ENCODE data around the gene UNK. TPM values are rescaled to one million over a fixed set of nuclear protein-coding genes. Genes with fewer than 3 reads are reported as not detected.

The UNK gene
- total RNA-seq, 1 experiment from 2014 or later: 16.0 TPM

DNA sequence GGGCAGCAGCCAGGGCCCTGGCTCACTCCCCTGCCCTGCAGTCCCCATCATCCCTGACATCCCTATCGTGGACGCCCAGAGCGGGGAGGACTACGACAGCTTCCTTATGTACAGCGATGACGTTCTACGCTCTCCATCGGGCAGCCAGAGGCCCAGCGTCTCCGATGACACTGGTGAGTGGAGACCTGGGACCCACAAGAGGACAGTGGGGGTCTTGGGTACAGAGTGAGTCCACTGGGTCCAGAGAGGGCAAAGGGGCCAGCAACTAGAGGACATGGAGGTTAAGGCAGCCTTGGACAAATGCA is 32.2 kb upstream of the UNK start:
- Mint-ChIP-seq H3K4me1 (ENCODE audit: insufficient read depth, unreplicated experiment) (peaks cover 11% of the 10 kb centered on the region), H3K27me3 (ENCODE audit: insufficient read depth, unreplicated experiment) (no peaks in the 10 kb centered on the region), H3K36me3 (ENCODE audit: insufficient read depth, unreplicated experiment) (peaks cover 95% of the 10 kb centered on the region), H3K27ac (ENCODE audit: low read depth, unreplicated experiment) (peak overlapping the region; percentile 59), H3K4me3 (ENCODE audit: unreplicated experiment) (no peak overlapping the region), H3K9me3 (ENCODE audit: unreplicated experiment) (no peaks in the 10 kb centered on the region)
- no TSS peak for BruUV-seq (replicated peaks)
- ChIA-PET POLR2A (interaction anchor here (1.1 to 2.0 kb wide), 5 partner anchors 10 to 77 kb away, joined by 3 to 8 read pairs (median 4); no protein-coding TSS in a partner anchor), CTCF (interaction anchor here (0.6 to 0.9 kb wide), 2 partner anchors 76 to 119 kb away, joined by 3 read pairs; partner anchors contain the start of gene SMIM5)
- no peak for DNase-seq (ENCODE audit: unreplicated experiment)
- TF ChIP-seq, protein P1, sequence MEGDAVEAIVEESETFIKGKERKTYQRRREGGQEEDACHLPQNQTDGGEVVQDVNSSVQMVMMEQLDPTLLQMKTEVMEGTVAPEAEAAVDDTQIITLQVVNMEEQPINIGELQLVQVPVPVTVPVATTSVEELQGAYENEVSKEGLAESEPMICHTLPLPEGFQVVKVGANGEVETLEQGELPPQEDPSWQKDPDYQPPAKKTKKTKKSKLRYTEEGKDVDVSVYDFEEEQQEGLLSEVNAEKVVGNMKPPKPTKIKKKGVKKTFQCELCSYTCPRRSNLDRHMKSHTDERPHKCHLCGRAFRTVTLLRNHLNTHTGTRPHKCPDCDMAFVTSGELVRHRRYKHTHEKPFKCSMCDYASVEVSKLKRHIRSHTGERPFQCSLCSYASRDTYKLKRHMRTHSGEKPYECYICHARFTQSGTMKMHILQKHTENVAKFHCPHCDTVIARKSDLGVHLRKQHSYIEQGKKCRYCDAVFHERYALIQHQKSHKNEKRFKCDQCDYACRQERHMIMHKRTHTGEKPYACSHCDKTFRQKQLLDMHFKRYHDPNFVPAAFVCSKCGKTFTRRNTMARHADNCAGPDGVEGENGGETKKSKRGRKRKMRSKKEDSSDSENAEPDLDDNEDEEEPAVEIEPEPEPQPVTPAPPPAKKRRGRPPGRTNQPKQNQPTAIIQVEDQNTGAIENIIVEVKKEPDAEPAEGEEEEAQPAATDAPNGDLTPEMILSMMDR (IDR thresholded peaks at IDR 0.05; ENCODE audit: unreplicated experiment): no peak
- intact Hi-C loops (cut with micrococcal nuclease): no loop called here

DNA sequence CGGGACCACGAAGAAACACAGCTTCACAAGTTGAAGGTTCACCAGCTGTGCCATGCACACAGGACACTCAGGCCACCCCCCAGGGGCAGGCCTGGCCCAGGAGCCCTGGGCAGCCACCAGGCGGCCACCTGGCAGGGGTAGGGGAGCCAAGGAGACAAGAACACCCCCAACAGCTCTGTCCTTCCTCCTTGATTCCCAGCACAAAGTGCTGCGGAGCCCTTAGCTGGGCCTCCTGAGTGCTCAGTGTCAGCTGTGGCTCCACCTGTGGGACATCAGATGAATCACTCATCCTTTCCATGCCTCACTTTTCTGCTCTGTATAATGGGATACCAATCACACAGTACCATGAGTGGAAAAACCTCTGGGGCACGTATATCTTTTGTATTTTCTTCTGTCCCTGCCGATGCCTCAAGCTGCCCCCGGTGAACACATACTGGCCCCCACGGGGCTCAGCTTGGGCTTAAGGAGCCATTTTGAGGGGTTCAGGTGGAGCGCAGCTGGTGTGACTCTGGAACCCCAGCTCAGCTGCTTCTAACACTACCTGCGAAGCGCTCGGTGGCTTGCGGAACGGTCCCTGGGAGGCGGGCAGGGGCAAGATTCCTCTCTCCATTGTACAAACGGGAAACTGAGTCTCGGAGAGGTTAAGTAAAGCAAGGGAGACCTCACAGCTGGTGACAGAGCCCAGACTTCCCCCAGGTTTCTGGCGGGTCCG is 31.6 kb upstream of the UNK start:
- intact Hi-C loops (cut with micrococcal nuclease): no loop called here
- no peaks in the 10 kb centered on the region for H3K27me3 Mint-ChIP-seq (ENCODE audit: insufficient read depth, unreplicated experiment)
- no peaks in the 10 kb centered on the region for H3K9me3 Mint-ChIP-seq (ENCODE audit: unreplicated experiment)
- ChIA-PET CTCF (interaction anchor here (0.6 to 2.0 kb wide), 4 partner anchors 15 to 119 kb away, joined by 3 to 10 read pairs (median 3); partner anchors contain the start of gene SMIM5), POLR2A (interaction anchor here (0.6 to 2.0 kb wide), 7 partner anchors 9 to 78 kb away, joined by 3 to 8 read pairs (median 4); no protein-coding TSS in a partner anchor)
- no TSS peak for BruUV-seq (replicated peaks)
- H3K4me1 Mint-ChIP-seq (ENCODE audit: insufficient read depth, unreplicated experiment): peaks cover 7% of the 10 kb centered on the region
- H3K36me3 Mint-ChIP-seq (ENCODE audit: insufficient read depth, unreplicated experiment): peaks cover 95% of the 10 kb centered on the region
- TF ChIP-seq, protein P1 (IDR thresholded peaks at IDR 0.05; ENCODE audit: unreplicated experiment): no peak
- H3K4me3 Mint-ChIP-seq (ENCODE audit: unreplicated experiment): no peak overlapping the region
- DNase-seq (ENCODE audit: unreplicated experiment): no peak
- H3K27ac Mint-ChIP-seq (ENCODE audit: low read depth, unreplicated experiment): peak overlapping the region; percentile 59

DNA sequence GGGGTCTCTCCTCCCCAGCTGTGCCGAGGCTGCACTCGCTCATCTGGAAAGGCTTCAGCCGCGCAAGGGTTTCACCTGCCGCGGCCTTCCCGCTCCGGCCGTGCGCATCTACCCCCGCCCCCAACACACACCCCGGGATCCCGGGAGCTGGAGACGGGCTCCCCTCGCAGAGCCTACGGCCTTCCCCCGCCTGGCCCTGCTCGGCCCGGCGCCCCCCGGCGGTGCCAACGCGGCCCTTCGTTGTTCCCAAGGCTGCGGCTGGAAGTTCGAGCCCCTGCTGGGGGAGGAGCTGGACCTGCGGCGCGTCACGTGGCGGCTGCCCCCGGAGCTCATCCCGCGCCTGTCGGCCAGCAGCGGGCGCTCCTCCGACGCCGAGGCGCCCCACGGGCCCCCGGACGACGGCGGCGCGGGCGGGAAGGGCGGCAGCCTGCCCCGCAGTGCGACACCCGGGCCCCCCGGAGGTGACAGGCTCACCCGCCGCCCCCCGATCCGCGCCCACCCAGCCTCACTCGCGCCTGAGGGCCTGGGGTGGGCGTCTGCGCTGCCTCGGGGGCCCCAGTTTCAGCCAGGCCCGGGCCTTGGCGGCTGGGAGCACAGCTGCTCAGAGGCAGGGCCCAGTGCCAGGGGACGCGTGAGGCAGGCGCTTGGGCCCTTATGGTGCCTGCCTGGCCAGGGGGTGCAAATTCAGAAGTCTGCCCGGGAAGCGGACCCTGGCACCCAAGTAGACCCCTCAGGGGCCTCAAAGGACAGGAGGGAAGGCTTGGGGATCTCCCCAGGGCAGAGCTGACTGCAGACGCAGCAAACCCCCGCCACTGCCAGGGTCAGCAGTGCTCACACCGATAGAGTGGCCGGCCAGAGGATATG is 30.9 kb upstream of the UNK start:
- intact Hi-C loops (cut with micrococcal nuclease): no loop called here
- peaks cover 94% of the 10 kb centered on the region for H3K36me3 Mint-ChIP-seq (ENCODE audit: insufficient read depth, unreplicated experiment)
- peaks cover 6% of the 10 kb centered on the region for H3K4me1 Mint-ChIP-seq (ENCODE audit: insufficient read depth, unreplicated experiment)
- no peaks in the 10 kb centered on the region for H3K27me3 Mint-ChIP-seq (ENCODE audit: insufficient read depth, unreplicated experiment)
- no peak for DNase-seq (ENCODE audit: unreplicated experiment)
- BruUV-seq (replicated peaks): no TSS peak
- no peaks in the 10 kb centered on the region for H3K9me3 Mint-ChIP-seq (ENCODE audit: unreplicated experiment)
- CTCF ChIA-PET: interaction anchor here (0.6 to 2.0 kb wide), 3 partner anchors 15 to 74 kb away, joined by 3 to 10 read pairs (median 3); no protein-coding TSS in a partner anchor
- POLR2A ChIA-PET: interaction anchor here (0.6 to 2.0 kb wide), 8 partner anchors 8 to 77 kb away, joined by 3 to 8 read pairs (median 4); partner anchors contain the start of gene GALK1
- TF ChIP-seq, protein P1 (IDR thresholded peaks at IDR 0.05; ENCODE audit: unreplicated experiment): no peak
- no peak overlapping the region for H3K4me3 Mint-ChIP-seq (ENCODE audit: unreplicated experiment)
- H3K27ac Mint-ChIP-seq (ENCODE audit: low read depth, unreplicated experiment): no peak overlapping the region
